Stimulated activated CD4-positive, alpha-beta T cell treated with anti-CD3 and anti-CD28 coated beads, Interleukin-2, amount 100 ng/mL, for 24 hours (primary cell): ENCODE results near the gene TNFSF11.
"Not testable (repeated sequence)": the region's sequence is repeated elsewhere in the genome, so short reads cannot be mapped to it uniquely, and the experiment has no call there.

Experiments used
- DNase-seq, 2 donors: peaks; one replicate each; pipeline ENCODE4 v3.0.0-alpha.2; 2020

The TNFSF11 gene

GRCh38 chr13:42574011-42574410 lies at the start of gene TNFSF11:
Gene TNFSF11, plus strand, starts transcription at chr13:42574152. Its CDS starts 152 bp downstream, at chr13:42574304.
- DNase-seq, result peak in 1 of 2 donors; percentile 37

GRCh38 chr13:42524487-42525034 lies 49.4 kb upstream of the TNFSF11 start:
- no peak for DNase-seq

GRCh38 chr13:42525035-42525504 lies 48.9 kb upstream of the TNFSF11 start:
- DNase-seq, result no peak

- no peak for DNase-seq
These were observed 47.7 kb upstream of the TNFSF11 start for GRCh38 chr13:42526276-42526675.

- no peak for DNase-seq
These were observed 47.1 kb upstream of the TNFSF11 start for GRCh38 chr13:42526804-42527203.

GRCh38 chr13:42532561-42533335 lies 41.2 kb upstream of the TNFSF11 start:
- no peak for DNase-seq

- DNase-seq, result no peak
These were observed 40.7 kb upstream of the TNFSF11 start for GRCh38 chr13:42533336-42533591.

- DNase-seq, result no peak
These were observed 39.2 kb upstream of the TNFSF11 start for GRCh38 chr13:42534785-42535184.

GRCh38 chr13:42538996-42539395 lies 35.0 kb upstream of the TNFSF11 start:
- no peak for DNase-seq

GRCh38 chr13:42539670-42540069 lies 34.3 kb upstream of the TNFSF11 start:
- no peak for DNase-seq

- DNase-seq, result no peak
These were observed 30.6 kb upstream of the TNFSF11 start for GRCh38 chr13:42543215-42543797.

- DNase-seq, result no peak
These were observed 29.6 kb upstream of the TNFSF11 start for GRCh38 chr13:42544246-42544926.

- no peak for DNase-seq
These were observed 28.1 kb upstream of the TNFSF11 start for GRCh38 chr13:42545842-42546241.

GRCh38 chr13:42547612-42548011 lies 26.3 kb upstream of the TNFSF11 start:
- no peak for DNase-seq

- DNase-seq, result no peak
These were observed 25.0 kb upstream of the TNFSF11 start for GRCh38 chr13:42548731-42549551.

- DNase-seq, result no peak
These were observed 24.4 kb upstream of the TNFSF11 start for GRCh38 chr13:42549552-42549936.

- no peak for DNase-seq
These were observed 22.3 kb upstream of the TNFSF11 start for GRCh38 chr13:42551611-42552010.

GRCh38 chr13:42553098-42554046 lies 20.6 kb upstream of the TNFSF11 start:
- DNase-seq, result no peak

GRCh38 chr13:42559057-42559456 lies 14.9 kb upstream of the TNFSF11 start:
- DNase-seq, result no peak

- not testable (repeated sequence) for DNase-seq
These were observed 14.3 kb upstream of the TNFSF11 start for GRCh38 chr13:42559573-42560218.

- not testable (repeated sequence) for DNase-seq
These were observed 13.6 kb upstream of the TNFSF11 start for GRCh38 chr13:42560320-42560719.
